HCT116 (cell line): ENCODE results near the gene HSPA4. TPM values are rescaled to one million over a fixed set of nuclear protein-coding genes. Genes with fewer than 3 reads are reported as not detected.

Experiments
- ATAC-seq: fragments of 200-7000 bp; cut with Tn5 transposase; 2 replicates; pipeline ENCODE4 v1.9.1; 2020; ENCODE audit warnings: mild to moderate bottlenecking, moderate library complexity
- BruUV-seq: library from RNA; stranded (reverse); fragments of 400-500 nt; replicated peaks from 2 replicates; lab custom pipeline; 2021; lab: Mats Ljungman, UMichigan
- CTCF ChIA-PET: fragments of 300-600 bp; sonication (Branson Sonifier 250); formaldehyde crosslinking; loops from one replicate; lab custom pipeline; 2021; ENCODE audit warnings: antibody characterized with exemption; lab: Charles Lee
- POLR2A ChIA-PET: fragments of 300-600, 350-600 bp; sonication (Branson Sonifier 250); formaldehyde crosslinking; loops from one replicate; lab custom pipeline; 2021; ENCODE audit warnings: antibody characterized with exemption; lab: Charles Lee
- RAD21 ChIA-PET, 2 experiments: fragments of 300-600 bp; sonication (Branson Sonifier 250); formaldehyde crosslinking; loops; one replicate each; lab custom pipeline; 2023; ENCODE audit warnings: low total read pairs in 2 of 2; ENCODE audit not compliant: uncharacterized antibody in 2 of 2, unreplicated experiment in 2 of 2, low non-redundant PET in 1 of 2; lab: Charles Lee
- DNase-seq: peaks from one replicate; pipeline ENCODE4 v3.0.0-alpha.2; 2010; ENCODE audit warnings: low read depth, low spot score
- H2AFZ ChIP-seq: fragments of 200-600 bp; shearing (Covaris generic), sonication (generic); 2 replicates; pipeline ENCODE4 v1.6.1; 2017; ENCODE audit warnings: low read depth, mixed run types, mixed read lengths, antibody characterized with exemption, low read length; ENCODE audit not compliant: poor library complexity, severe bottlenecking
- H3K27ac ChIP-seq: 2 replicates; pipeline ENCODE4 v1.5.1; 2012; ENCODE audit warnings: low read depth, low read length
- H3K27me3 ChIP-seq: fragments of 200-600 bp; sonication (generic); 2 replicates; pipeline ENCODE4 v1.6.1; 2016; ENCODE audit warnings: mixed run types, low read length, mixed read lengths; ENCODE audit not compliant: insufficient read depth
- H3K36me3 ChIP-seq, 2 experiments: fragments of 200-500 bp in 1 of 2; fragments of 200-600 bp in 1 of 2; sonication (Bioruptor generic) in 1 of 2; sonication (generic) in 1 of 2; 2 replicates each; pipeline versions ENCODE4 v1.5.1 to v1.6.1; 2014 to 2016; ENCODE audit warnings: low read length in 2 of 2, inconsistent platforms in 1 of 2, mixed read lengths in 1 of 2, mixed run types in 1 of 2; ENCODE audit not compliant: insufficient read depth in 2 of 2, control insufficient read depth in 1 of 2
- H3K4me1 ChIP-seq, 2 experiments: fragments of 200-600 bp in 1 of 2; sonication (generic) in 1 of 2; 2 replicates each; pipeline versions ENCODE4 v1.5.1 to v1.6.1; 2012 to 2017; ENCODE audit warnings: low read length in 2 of 2, inconsistent platforms in 1 of 2, mild to moderate bottlenecking in 1 of 2, mixed read lengths in 1 of 2, mixed run types in 1 of 2, moderate library complexity in 1 of 2; ENCODE audit not compliant: insufficient read depth in 2 of 2, control insufficient read depth in 1 of 2
- H3K4me2 ChIP-seq: fragments of 200-600 bp; sonication (generic); 2 replicates; pipeline ENCODE4 v1.6.1; 2017; ENCODE audit warnings: mixed run types, low read length, mixed read lengths
- H3K4me3 ChIP-seq, 2 experiments: fragments of 200-600 bp in 1 of 2; sonication (generic) in 1 of 2; replicated peaks in 1 of 2; 2 replicates each; pipeline ENCODE4 v1.5.1; 2011 to 2016; ENCODE audit warnings: low read length in 2 of 2, control low read depth in 1 of 2, low read depth in 1 of 2, mild to moderate bottlenecking in 1 of 2, mixed read lengths in 1 of 2, mixed run types in 1 of 2
- H3K79me2 ChIP-seq: fragments of 200-600 bp; sonication (generic); 2 replicates; pipeline ENCODE4 v1.6.1; 2017; ENCODE audit warnings: mild to moderate bottlenecking, mixed run types, low read length, moderate library complexity, mixed read lengths; ENCODE audit not compliant: insufficient read depth
- H3K9ac ChIP-seq: fragments of 200-600 bp; sonication (generic); 2 replicates; pipeline ENCODE4 v1.6.1; 2016; ENCODE audit warnings: low read length, mixed read lengths
- H3K9me2 ChIP-seq: fragments of 200-600 bp; sonication (generic), shearing (Covaris generic); 2 replicates; pipeline ENCODE4 v1.6.1; 2017; ENCODE audit warnings: mixed run types, mild to moderate bottlenecking, moderate library complexity; ENCODE audit not compliant: insufficient read depth
- H3K9me3 ChIP-seq, 2 experiments: fragments of 200-500 bp in 1 of 2; fragments of 200-600 bp in 1 of 2; sonication (Bioruptor generic) in 1 of 2; sonication (generic) in 1 of 2; 2 replicates each; pipeline ENCODE4 v1.6.1; 2014 to 2017; ENCODE audit warnings: low read length in 2 of 2, mixed read lengths in 2 of 2, inconsistent platforms in 1 of 2, low read depth in 1 of 2, mild to moderate bottlenecking in 1 of 2, mixed run types in 1 of 2, moderate library complexity in 1 of 2; ENCODE audit not compliant: control insufficient read depth in 1 of 2, insufficient read depth in 1 of 2
- H4K20me1 ChIP-seq: fragments of 200-600 bp; sonication (generic), shearing (Covaris generic); 2 replicates; pipeline ENCODE4 v1.6.1; 2017; ENCODE audit warnings: mixed run types, mild to moderate bottlenecking, moderate library complexity; ENCODE audit not compliant: insufficient read depth
- ATF3 ChIP-seq: IDR thresholded peaks from 2 replicates; pipeline ENCODE4 v1.6.1; 2012
- CTCF ChIP-seq, 3 experiments: fragments of 200-600 bp in 1 of 3; sonication (generic) in 1 of 3; IDR thresholded peaks in 2 of 3; conservative IDR thresholded peaks in 1 of 3; 2 replicates each; pipeline ENCODE4 v1.5.1; 2012 to 2017; ENCODE audit warnings: low read depth in 2 of 3, low read length in 2 of 3, antibody characterized with exemption in 1 of 3, borderline replicate concordance in 1 of 3, control low read depth in 1 of 3, mild to moderate bottlenecking in 1 of 3, mixed read lengths in 1 of 3, mixed run types in 1 of 3, moderate library complexity in 1 of 3; ENCODE audit not compliant: insufficient read depth in 1 of 3
- EGR1 ChIP-seq: IDR thresholded peaks from 2 replicates; pipeline ENCODE4 v1.6.1; 2012; ENCODE audit warnings: low read depth
- ELF1 ChIP-seq: IDR thresholded peaks from 2 replicates; pipeline ENCODE4 v1.6.1; 2012; ENCODE audit warnings: low read depth, borderline replicate concordance
- FOSL1 ChIP-seq: IDR thresholded peaks from 2 replicates; pipeline ENCODE4 v1.6.1; 2012; ENCODE audit warnings: low read depth
- JUND ChIP-seq: IDR thresholded peaks from 2 replicates; pipeline ENCODE4 v1.6.1; 2012
- MAX ChIP-seq: IDR thresholded peaks from 2 replicates; pipeline ENCODE4 v1.6.1; 2012
- POLR2A ChIP-seq: IDR thresholded peaks from 2 replicates; pipeline ENCODE4 v1.7.0; 2011; ENCODE audit warnings: borderline replicate concordance; ENCODE audit not compliant: insufficient read depth, insufficient read length; ENCODE audit errors: extremely low read depth
- POLR2AphosphoS5 ChIP-seq: IDR thresholded peaks from 2 replicates; pipeline ENCODE4 v1.6.1; 2011; ENCODE audit warnings: mild to moderate bottlenecking, low read depth, low read length, moderate library complexity
- SIN3A ChIP-seq: IDR thresholded peaks from 2 replicates; pipeline ENCODE4 v1.6.1; 2012; ENCODE audit warnings: low read depth
- SP1 ChIP-seq: IDR thresholded peaks from 2 replicates; pipeline ENCODE4 v1.6.1; 2012; ENCODE audit warnings: low read depth
- SRF ChIP-seq: IDR thresholded peaks from 2 replicates; pipeline ENCODE4 v1.6.1; 2012; ENCODE audit warnings: low read depth
- ZFX ChIP-seq: fragments of 450-650 bp; IDR thresholded peaks from 2 replicates; pipeline ENCODE4 v1.6.1; 2017
- ZNF274 ChIP-seq: fragments of 200-500 bp; sonication (Bioruptor generic); IDR thresholded peaks from 2 replicates; pipeline ENCODE4 v1.6.1; 2014; ENCODE audit warnings: mild to moderate bottlenecking, low read depth, low read length, inconsistent platforms
- intact Hi-C: fragments of 100-400 bp; cut with micrococcal nuclease; formaldehyde crosslinking; loops from 2 replicates; pipeline ENCODE4 v1.10.0; 2022
- total RNA-seq: library from RNA; stranded (reverse); gene quantifications from one replicate; pipeline ENCODE4 v1.2.1, GENCODE V29; 2021; ENCODE audit not compliant: unreplicated experiment
- TF ChIP-seq, protein P1 (sequence below): IDR thresholded peaks from 2 replicates; pipeline ENCODE4 v1.6.1; 2011; ENCODE audit warnings: mild to moderate bottlenecking, low read length, moderate library complexity; ENCODE audit not compliant: insufficient replicate concordance; ENCODE audit errors: extremely low read depth

Gene HSPA4
- total RNA-seq, 1 experiment from 2014 or later: 212 TPM

DNA sequence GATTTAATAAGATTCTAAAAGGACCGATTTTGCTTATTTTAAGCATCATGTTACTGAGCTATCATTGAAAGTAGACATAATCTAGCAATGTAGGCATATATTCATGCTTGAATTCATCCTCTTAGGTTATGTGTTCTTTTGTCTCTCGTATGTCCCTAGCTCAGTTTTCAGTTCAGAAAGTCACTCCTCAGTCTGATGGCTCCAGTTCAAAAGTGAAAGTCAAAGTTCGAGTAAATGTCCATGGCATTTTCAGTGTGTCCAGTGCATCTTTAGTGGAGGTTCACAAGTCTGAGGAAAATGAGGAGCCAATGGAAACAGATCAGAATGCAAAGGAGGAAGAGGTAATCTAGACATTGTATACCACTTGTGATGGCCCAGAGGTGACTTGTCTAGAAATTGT lies 39.2 kb downstream of the HSPA4 start:
- intact Hi-C loops: no loop called here
- H2AFZ ChIP-seq: no peak overlapping the region
- no peak overlapping the region for H3K9ac ChIP-seq
- POLR2A ChIA-PET: interaction anchor here (1.2 kb wide), 1 partner anchor 9 kb away, joined by 3 read pairs; no protein-coding TSS in a partner anchor
- no peaks in the 10 kb centered on the region for H3K9me3 ChIP-seq
- H4K20me1 ChIP-seq: peaks cover 3% of the 10 kb centered on the region; the same call in 1 of the 2 replicates
- no TSS peak for BruUV-seq
- TF ChIP-seq ELF1 (no peak), SRF (no peak), EGR1 (no peak), JUND (no peak), ZNF274 (no peak), SIN3A (no peak), ZFX (no peak), FOSL1 (no peak), CTCF (IDR thresholded peaks at IDR 0.05 in 2 of 3, conservative IDR thresholded peaks at IDR 0.05 in 1 of 3; ENCODE audit: borderline replicate concordance in 1 of 3, insufficient read depth in 1 of 3, low read depth in 2 of 3, low read length in 2 of 3) (no peak), SP1 (no peak)
- CTCF ChIA-PET: no interaction called here
- no peaks in the 10 kb centered on the region for H3K4me1 ChIP-seq
- RAD21 ChIA-PET: no interaction called here
- H3K79me2 ChIP-seq: peaks cover 55% of the 10 kb centered on the region
- peaks cover 45 to 62% of the 10 kb centered on the region in 2 experiments for H3K36me3 ChIP-seq
- H3K27ac ChIP-seq: no peak overlapping the region
- no peak overlapping the region for H3K4me2 ChIP-seq
- no peak for DNase-seq
- H3K9me2 ChIP-seq: no peaks in the 10 kb centered on the region
- no peaks in the 10 kb centered on the region for H3K27me3 ChIP-seq
- H3K4me3 ChIP-seq: no peak overlapping the region
- no peak for ATAC-seq

GRCh38 chr5:133106343-133106742 lies 54.5 kb downstream of the HSPA4 start:
- ATAC-seq: no peak
- no TSS peak for BruUV-seq
- POLR2A ChIA-PET: no interaction called here

More at GRCh38 chr5:133106343-133106742, 54.5 kb downstream of the HSPA4 start:
- Histone ChIP-seq H3K4me3 (no peak overlapping the region), H3K79me2 (peaks cover 3% of the 10 kb centered on the region; the same call in 1 of the 2 replicates), H3K4me1 (peaks cover 0 to 4% of the 10 kb centered on the region in 2 experiments; a peak in 1 of 4 replicates), H2AFZ (no peak overlapping the region), H3K4me2 (no peak overlapping the region), H4K20me1 (no peaks in the 10 kb centered on the region; the same call in 1 of the 2 replicates), H3K27me3 (no peaks in the 10 kb centered on the region), H3K9me2 (no peaks in the 10 kb centered on the region), H3K9ac (no peak overlapping the region), H3K36me3 (peaks cover 35 to 38% of the 10 kb centered on the region in 2 experiments), H3K9me3 (no peaks in the 10 kb centered on the region), H3K27ac (no peak overlapping the region)
- TF ChIP-seq FOSL1: no peak
- TF ChIP-seq POLR2A: no peak
- TF ChIP-seq, protein P1, sequence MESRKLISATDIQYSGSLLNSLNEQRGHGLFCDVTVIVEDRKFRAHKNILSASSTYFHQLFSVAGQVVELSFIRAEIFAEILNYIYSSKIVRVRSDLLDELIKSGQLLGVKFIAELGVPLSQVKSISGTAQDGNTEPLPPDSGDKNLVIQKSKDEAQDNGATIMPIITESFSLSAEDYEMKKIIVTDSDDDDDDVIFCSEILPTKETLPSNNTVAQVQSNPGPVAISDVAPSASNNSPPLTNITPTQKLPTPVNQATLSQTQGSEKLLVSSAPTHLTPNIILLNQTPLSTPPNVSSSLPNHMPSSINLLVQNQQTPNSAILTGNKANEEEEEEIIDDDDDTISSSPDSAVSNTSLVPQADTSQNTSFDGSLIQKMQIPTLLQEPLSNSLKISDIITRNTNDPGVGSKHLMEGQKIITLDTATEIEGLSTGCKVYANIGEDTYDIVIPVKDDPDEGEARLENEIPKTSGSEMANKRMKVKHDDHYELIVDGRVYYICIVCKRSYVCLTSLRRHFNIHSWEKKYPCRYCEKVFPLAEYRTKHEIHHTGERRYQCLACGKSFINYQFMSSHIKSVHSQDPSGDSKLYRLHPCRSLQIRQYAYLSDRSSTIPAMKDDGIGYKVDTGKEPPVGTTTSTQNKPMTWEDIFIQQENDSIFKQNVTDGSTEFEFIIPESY: no peak
- TF ChIP-seq POLR2AphosphoS5: no peak
- TF ChIP-seq ATF3: no peak
- no peak for TF ChIP-seq MAX
- no peak for TF ChIP-seq JUND
- no peak for TF ChIP-seq ZFX
- no peak for TF ChIP-seq ZNF274
- ChIA-PET RAD21 (no interaction called here), CTCF (interaction anchor here (0.6 to 1.2 kb wide), 2 partner anchors 142 to 153 kb away, joined by 3 to 4 read pairs; no protein-coding TSS in a partner anchor)
- intact Hi-C loops: no loop called here
- no peak for DNase-seq
